ENCODE results near the gene ELK3. TPM values are rescaled to one million over a fixed set of nuclear protein-coding genes. Genes with fewer than 3 reads are reported as not detected.

Gene ELK3
- total RNA-seq, 4 donors from 2014 or later: 10.1 to 25.3 (median 23.4) TPM

DNA sequence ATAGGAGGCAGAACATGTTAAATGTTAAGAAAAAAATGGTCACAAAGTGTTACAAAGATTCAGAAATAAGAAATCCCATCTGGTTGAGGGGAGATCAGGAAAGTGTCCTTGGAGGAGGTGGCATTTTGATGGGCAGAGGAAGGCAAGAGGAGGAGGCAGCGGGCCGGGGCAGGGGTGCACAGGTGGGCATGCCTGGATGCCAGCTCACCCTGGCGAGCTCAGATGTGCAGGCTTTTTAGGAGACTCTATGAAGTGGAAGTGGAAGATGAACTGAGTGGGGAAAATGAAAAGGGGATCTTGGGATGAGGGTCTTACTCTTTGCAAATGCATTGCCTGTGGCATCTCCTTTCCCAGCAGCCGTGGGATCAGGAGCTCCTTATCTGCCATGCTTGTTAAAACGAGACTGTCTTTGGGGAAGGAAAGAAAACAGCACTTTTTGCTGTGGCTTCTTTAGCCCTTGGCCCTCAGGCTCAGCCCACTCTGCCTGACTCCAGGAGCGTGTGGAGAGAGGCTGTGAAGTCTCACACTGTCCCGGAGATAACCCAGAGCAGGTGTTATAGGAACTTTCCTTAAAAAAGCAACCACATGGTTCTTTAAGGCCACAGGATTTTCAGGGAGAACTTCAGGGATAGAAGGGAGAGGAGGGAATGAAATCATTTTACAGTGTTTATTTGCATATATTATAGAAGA is 62.6 kb downstream of the ELK3 start:
- Histone ChIP-seq H3K4me3 (no peak overlapping the region), H3K27ac (peak overlapping the region; percentile 30 to 72 (median 60)), H3K9me3 (no peaks in the 10 kb centered on the region), H3K4me1 (peaks cover 11 to 59% (median 18%) of the 10 kb centered on the region in 3 donors), H3K36me3 (peaks cover 0 to 15% of the 10 kb centered on the region in 2 donors), H3K27me3 (no peaks in the 10 kb centered on the region)
- TF ChIP-seq, protein P1, sequence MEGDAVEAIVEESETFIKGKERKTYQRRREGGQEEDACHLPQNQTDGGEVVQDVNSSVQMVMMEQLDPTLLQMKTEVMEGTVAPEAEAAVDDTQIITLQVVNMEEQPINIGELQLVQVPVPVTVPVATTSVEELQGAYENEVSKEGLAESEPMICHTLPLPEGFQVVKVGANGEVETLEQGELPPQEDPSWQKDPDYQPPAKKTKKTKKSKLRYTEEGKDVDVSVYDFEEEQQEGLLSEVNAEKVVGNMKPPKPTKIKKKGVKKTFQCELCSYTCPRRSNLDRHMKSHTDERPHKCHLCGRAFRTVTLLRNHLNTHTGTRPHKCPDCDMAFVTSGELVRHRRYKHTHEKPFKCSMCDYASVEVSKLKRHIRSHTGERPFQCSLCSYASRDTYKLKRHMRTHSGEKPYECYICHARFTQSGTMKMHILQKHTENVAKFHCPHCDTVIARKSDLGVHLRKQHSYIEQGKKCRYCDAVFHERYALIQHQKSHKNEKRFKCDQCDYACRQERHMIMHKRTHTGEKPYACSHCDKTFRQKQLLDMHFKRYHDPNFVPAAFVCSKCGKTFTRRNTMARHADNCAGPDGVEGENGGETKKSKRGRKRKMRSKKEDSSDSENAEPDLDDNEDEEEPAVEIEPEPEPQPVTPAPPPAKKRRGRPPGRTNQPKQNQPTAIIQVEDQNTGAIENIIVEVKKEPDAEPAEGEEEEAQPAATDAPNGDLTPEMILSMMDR (IDR thresholded peaks at IDR 0.05): no peak
- no peak for TF ChIP-seq POLR2AphosphoS5 (IDR thresholded peaks at IDR 0.05)
- no peak for TF ChIP-seq POLR2A (IDR thresholded peaks at IDR 0.05)
- TF ChIP-seq EP300 (IDR thresholded peaks at IDR 0.05): no peak
- WGBS, 2 donors (ENCODE audit: low coverage in 1 of 2): 40 to 71% methylated on average over 4 to 7 of the region's 7 CpGs
- no peak for ATAC-seq

DNA sequence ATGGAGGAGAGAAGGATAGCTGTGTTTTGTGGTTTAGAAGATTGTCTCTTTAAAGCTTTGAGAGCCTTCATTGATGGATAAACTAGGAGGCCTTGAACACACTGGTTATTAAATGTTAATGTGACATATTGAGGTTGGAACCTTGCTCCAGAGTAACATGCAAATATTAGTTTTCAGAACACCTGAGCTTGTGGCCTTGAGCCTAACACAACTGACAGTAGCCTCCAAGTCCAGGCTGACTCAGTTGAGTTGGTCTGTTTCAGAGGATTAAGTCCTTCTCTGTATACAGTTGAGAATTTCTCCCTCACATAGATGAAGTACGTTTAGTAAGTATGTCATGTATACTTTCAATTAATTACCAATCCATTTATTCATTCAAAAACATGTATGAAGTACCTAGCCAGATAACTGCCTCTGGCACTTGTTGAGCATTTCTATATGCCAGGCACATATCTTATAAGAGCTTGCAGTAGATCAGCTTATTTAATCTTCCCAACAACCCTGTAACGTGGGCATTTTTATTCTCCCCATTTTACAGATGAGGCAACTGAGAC is 63.5 kb downstream of the ELK3 start:
- no peak overlapping the region for H3K4me3 ChIP-seq
- WGBS, 2 donors (ENCODE audit: low coverage in 1 of 2): 22 to 61% methylated on average over 1 to 2 of the region's 2 CpGs
- no peak for ATAC-seq
- H3K4me1 ChIP-seq: peaks cover 11 to 67% (median 18%) of the 10 kb centered on the region in 3 donors
- TF ChIP-seq, protein P1 (IDR thresholded peaks at IDR 0.05): no peak
- TF ChIP-seq POLR2AphosphoS5 (IDR thresholded peaks at IDR 0.05): no peak
- TF ChIP-seq EP300 (IDR thresholded peaks at IDR 0.05): no peak
- TF ChIP-seq POLR2A (IDR thresholded peaks at IDR 0.05): no peak
- peaks cover 0 to 11% of the 10 kb centered on the region in 2 donors for H3K36me3 ChIP-seq
- no peaks in the 10 kb centered on the region for H3K27me3 ChIP-seq
- H3K9me3 ChIP-seq: no peaks in the 10 kb centered on the region
- peak overlapping the region; percentile 17 to 76 (median 71) for H3K27ac ChIP-seq

DNA sequence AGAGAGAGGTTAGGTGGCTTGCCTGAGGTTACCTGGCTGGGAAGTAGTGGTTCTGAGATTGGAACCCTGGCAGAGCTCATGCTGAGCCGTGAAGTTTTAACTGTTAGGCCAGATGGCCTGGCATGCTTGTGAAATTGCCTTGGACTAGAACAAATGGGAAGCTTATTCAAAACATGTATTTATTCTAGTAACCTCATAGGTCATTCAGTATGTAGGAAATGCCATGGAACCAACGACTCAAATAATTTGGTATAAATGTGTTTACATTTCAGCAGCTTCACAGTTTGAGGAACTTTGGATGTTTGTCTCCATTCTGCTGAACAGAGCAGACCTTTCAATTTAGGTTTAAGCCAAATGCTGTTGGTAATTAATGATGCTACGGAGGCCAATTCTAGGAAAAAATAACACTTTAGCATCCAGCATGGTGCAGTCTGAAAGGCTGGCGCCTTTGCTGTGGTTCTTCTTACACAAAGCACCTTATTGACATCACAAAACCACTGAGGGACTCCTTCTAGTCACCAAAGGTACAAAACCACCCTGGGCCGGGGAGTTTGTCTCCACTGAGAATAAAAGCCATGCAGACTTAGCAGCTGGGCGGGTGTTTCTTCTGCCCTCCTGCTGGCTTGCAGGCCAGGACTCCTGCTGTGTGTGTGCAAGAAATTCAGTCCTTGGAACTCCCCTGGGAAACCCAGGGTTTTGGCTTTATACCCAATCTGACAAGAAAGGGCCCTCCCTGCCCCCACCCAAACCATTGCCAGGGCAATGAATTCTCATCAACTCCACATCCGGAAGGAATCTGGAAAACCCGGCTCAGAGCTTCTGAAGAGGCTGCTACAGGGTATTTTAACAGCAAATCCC is 64.2 kb downstream of the ELK3 start:
- H3K27ac ChIP-seq: peak overlapping the region; percentile 17 to 76 (median 71)

DNA sequence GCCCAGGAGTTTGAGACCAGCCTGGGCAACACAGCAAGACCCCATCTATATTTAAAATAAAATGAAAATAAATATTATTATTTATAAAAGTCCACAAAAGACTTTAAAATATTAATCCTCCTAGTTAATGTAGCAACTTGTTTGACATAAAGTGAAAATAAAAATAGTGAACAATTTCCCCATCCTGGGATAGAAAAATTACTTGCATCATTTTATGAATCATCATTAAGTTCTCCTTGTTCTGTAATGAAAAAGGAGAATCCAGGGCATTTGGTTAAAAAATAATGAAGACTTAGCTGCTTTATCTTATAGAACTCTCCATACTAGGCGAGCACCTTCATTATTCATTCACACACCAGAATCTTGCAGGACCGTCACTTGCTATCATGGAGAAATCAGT is 66.1 kb downstream of the ELK3 start:
- no peaks in the 10 kb centered on the region for H3K9me3 ChIP-seq
- TF ChIP-seq POLR2AphosphoS5 (IDR thresholded peaks at IDR 0.05) (no peak), POLR2A (IDR thresholded peaks at IDR 0.05) (no peak), EP300 (IDR thresholded peaks at IDR 0.05) (no peak)
- TF ChIP-seq, protein P1 (IDR thresholded peaks at IDR 0.05): no peak
- no peaks in the 10 kb centered on the region for H3K27me3 ChIP-seq
- no peak for ATAC-seq
- H3K27ac ChIP-seq: peak overlapping the region in 2 of 4 donors; percentile 18 to 23
- WGBS, 2 donors (ENCODE audit: low coverage in 1 of 2): 88 to 90% methylated on average over 2 of the region's 2 CpGs
- no peak overlapping the region for H3K4me3 ChIP-seq
- H3K36me3 ChIP-seq: peaks cover 0 to 16% of the 10 kb centered on the region in 2 donors
- H3K4me1 ChIP-seq: peaks cover 16 to 66% (median 21%) of the 10 kb centered on the region in 3 donors

More for the DNA sequence above, 64.2 kb downstream of the ELK3 start:
- TF ChIP-seq POLR2A (IDR thresholded peaks at IDR 0.05) (no peak), POLR2AphosphoS5 (IDR thresholded peaks at IDR 0.05) (peak; percentile 27)
- ATAC-seq: peak; percentile 29
- 7 to 29% methylated on average over 3 to 5 of the region's 8 CpGs for WGBS, 2 donors (ENCODE audit: low coverage in 1 of 2)
- Histone ChIP-seq H3K4me1 (peaks cover 17 to 74% (median 22%) of the 10 kb centered on the region in 3 donors), H3K36me3 (peaks cover 0 to 11% of the 10 kb centered on the region in 2 donors), H3K27me3 (no peaks in the 10 kb centered on the region), H3K4me3 (no peak overlapping the region), H3K9me3 (no peaks in the 10 kb centered on the region)

DNA sequence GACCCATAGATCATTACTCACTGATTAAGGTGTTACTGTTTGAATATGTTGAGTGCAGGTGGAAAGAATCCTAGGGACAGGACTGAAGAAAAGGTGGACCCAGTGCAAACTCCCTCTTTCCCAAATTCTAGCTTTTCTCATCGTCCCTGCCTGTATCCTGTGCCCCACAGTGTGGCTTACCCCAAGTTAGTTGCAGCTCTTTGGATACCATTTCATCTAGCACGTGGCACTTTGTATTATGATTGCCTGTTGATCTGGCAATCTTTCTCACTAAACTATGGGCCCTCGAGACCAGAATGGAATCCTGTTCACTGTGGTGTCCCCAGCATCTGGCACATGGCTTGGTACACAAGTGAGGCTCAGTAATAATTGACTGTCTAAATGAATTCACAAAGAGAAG is 66.5 kb downstream of the ELK3 start:
- 91% methylated on average over 3 of the region's 3 CpGs; no CpG with 5 or more reads in 1 of the 2 donors for WGBS, 2 donors (ENCODE audit: low coverage in 1 of 2)
- peak overlapping the region in 2 of 4 donors; percentile 1 to 23 for H3K27ac ChIP-seq
- no peak overlapping the region for H3K4me3 ChIP-seq
- no peak for TF ChIP-seq POLR2A (IDR thresholded peaks at IDR 0.05)
- TF ChIP-seq POLR2AphosphoS5 (IDR thresholded peaks at IDR 0.05): no peak
- TF ChIP-seq EP300 (IDR thresholded peaks at IDR 0.05): no peak
- TF ChIP-seq, protein P1 (IDR thresholded peaks at IDR 0.05): no peak
- ATAC-seq: no peak
- peaks cover 0 to 16% of the 10 kb centered on the region in 2 donors for H3K36me3 ChIP-seq
- H3K9me3 ChIP-seq: no peaks in the 10 kb centered on the region
- peaks cover 16 to 63% (median 21%) of the 10 kb centered on the region in 3 donors for H3K4me1 ChIP-seq
- H3K27me3 ChIP-seq: no peaks in the 10 kb centered on the region
